Fibroblast of villous mesenchyme (primary cell): ENCODE results near the gene DCLK1. TPM values are rescaled to one million over a fixed set of nuclear protein-coding genes. Genes with fewer than 3 reads are reported as not detected.
A peak's percentile ranks its signal among the peaks of the same experiment; 100 is the strongest.

Source experiments
- DNase-seq: peaks from one replicate; pipeline ENCODE4 v3.0.0-alpha.2; 2010; ENCODE audit warnings: low read depth
- H3K4me3 ChIP-seq: 2 replicates; pipeline ENCODE4 v1.5.1; 2011; ENCODE audit warnings: low read depth, mild to moderate bottlenecking, low read length
- total RNA-seq: library from RNA; depleted of rRNA; stranded (reverse); fragments of >200 nt; gene quantifications from 2 replicates; pipeline ENCODE4 v1.2.3, GENCODE V29; 2012
- TF ChIP-seq, protein P1 (sequence below): IDR thresholded peaks from 2 replicates; pipeline ENCODE4 v1.5.1; 2012; ENCODE audit warnings: low read depth, mild to moderate bottlenecking, low read length; ENCODE audit not compliant: insufficient read depth

Gene DCLK1
- total RNA-seq, 1 donor = 0.86 TPM

DNA sequence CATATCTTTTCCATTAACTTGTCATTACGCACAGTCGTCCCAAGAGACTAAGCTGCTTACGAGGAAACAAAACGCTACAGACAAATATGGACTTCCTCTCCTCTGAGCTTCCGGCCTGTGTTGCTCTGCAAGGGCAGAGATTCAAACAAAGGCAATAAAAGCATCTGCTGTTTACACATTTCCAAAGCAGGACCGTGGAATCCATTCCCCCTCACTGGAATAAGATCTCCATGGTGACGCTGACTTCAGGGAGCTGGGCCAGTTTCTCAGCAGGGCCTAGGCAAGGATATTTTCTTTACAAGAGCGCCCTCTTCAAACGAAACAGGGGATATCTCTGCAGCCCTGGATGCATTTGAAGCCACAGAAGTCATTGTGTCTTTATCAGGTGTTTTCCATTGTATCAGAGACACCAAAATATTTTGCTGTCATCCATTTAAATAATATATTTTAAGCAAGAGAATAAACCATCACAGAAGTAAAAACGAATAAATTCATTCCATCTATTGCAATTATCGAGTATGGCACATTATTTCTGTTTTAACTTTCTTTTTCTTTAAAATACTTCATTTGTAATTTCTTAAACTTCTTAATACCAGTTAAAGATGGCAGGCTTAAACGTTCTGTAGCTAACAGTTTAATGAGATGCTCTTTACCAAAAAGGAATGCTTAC, 177.5 kb downstream of the DCLK1 start:
- TF ChIP-seq, protein P1, sequence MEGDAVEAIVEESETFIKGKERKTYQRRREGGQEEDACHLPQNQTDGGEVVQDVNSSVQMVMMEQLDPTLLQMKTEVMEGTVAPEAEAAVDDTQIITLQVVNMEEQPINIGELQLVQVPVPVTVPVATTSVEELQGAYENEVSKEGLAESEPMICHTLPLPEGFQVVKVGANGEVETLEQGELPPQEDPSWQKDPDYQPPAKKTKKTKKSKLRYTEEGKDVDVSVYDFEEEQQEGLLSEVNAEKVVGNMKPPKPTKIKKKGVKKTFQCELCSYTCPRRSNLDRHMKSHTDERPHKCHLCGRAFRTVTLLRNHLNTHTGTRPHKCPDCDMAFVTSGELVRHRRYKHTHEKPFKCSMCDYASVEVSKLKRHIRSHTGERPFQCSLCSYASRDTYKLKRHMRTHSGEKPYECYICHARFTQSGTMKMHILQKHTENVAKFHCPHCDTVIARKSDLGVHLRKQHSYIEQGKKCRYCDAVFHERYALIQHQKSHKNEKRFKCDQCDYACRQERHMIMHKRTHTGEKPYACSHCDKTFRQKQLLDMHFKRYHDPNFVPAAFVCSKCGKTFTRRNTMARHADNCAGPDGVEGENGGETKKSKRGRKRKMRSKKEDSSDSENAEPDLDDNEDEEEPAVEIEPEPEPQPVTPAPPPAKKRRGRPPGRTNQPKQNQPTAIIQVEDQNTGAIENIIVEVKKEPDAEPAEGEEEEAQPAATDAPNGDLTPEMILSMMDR = peak; percentile 50
- peak; percentile 91 for DNase-seq
- H3K4me3 ChIP-seq = no peak overlapping the region

DNA sequence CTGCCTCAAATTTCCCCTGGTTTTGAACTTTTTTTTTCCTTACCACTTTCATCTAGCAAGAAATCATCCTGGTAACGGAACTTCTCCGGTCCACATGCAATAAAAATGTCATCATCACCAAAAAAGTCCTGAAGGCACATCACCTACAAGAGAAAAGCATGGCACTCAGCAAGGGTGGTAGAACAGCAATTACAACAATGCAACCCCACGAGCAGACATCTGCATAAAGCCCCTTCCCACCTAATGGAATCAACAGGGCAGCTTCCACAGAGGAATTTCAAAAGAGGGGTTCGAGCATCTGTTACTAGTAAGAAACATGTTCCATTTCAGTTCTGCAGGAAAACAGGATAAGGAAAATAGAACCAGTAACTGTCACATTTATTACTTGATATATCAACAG, 183.9 kb downstream of the DCLK1 start:
- DNase-seq = no peak
- TF ChIP-seq, protein P1 = no peak
- no peak overlapping the region for H3K4me3 ChIP-seq

- no peak overlapping the region for H3K4me3 ChIP-seq
- TF ChIP-seq, protein P1 = no peak
- no peak for DNase-seq
Measured at GRCh38 chr13:35945368-35945767, 185.8 kb downstream of the DCLK1 start.

- DNase-seq = no peak
- no peak overlapping the region for H3K4me3 ChIP-seq
- TF ChIP-seq, protein P1 = no peak
Measured at GRCh38 chr13:35941374-35941773, 189.8 kb downstream of the DCLK1 start.

DNA sequence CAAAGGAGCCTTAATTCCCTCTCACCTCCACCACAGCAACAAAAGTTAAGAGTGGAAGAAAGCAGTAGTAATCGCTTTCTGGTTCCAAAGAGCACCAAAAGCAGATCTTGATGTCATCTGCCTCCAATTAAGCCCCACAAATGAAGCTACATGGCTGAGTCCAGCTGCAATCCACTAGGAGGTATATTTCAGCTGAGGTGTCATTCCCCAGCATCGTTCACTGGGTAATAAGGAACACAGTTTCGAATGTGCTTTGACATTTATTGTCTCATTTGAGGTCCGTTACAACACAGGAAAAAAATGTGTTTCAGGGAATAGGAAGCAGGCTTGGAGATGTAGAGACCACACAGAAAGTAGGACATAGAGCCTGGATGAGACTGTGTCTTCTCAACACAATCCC, 190.4 kb downstream of the DCLK1 start:
- TF ChIP-seq, protein P1 = no peak
- DNase-seq = no peak

GRCh38 chr13:35936246-35936978, 194.8 kb downstream of the DCLK1 start:
- TF ChIP-seq, protein P1 = no peak
- no peak overlapping the region for H3K4me3 ChIP-seq

More for the DNA sequence above, 190.4 kb downstream of the DCLK1 start:
- no peak overlapping the region for H3K4me3 ChIP-seq

More at GRCh38 chr13:35936246-35936978, 194.8 kb downstream of the DCLK1 start:
- no peak for DNase-seq
